SW480 (cell line): ENCODE data around the gene ATF6.

Source experiments
- DNase-seq: peaks from one replicate; pipeline ENCODE4 v3.0.0-alpha.2; 2016; ENCODE audit warnings: low spot score

Gene ATF6

DNA sequence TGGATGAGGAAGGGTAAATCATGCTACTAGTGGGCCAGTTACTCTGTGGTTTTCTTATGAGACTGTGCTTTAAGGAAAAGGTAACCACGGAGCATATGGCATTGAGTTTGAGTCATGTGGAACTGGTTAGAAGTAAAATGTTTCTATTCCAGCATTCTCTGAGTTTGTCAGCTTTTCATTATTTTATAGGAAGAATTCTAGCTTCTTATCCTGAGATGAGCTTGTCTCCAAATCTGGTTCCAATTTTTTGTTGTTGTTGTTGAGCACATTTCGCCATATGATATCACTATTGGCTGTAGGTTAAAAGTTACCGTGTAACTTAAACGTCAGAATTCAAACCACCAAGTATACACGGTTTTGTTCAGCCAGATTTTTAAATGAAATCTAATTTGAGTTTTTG lies 69.9 kb downstream of the ATF6 start:
- DNase-seq = no peak

DNA sequence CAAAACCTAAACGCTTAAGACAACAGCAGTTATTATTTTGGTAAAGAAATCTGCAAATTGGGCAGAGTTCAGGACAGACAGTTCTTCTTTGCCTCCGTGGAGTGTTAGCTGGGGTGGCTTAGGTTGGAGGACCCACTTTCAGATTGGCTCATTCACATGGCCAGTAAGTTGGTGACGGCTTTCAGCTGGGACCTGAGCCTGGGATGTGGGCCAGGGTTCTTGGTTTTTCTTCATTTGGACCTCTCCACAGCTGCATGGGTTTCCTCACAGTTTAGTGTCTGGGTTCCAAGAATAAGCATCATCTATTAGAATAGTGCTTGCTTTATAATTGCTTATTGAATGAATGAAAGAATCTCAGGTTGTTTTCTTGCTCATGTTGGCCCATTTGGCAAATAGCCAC lies 72.2 kb downstream of the ATF6 start:
- no peak for DNase-seq

DNA sequence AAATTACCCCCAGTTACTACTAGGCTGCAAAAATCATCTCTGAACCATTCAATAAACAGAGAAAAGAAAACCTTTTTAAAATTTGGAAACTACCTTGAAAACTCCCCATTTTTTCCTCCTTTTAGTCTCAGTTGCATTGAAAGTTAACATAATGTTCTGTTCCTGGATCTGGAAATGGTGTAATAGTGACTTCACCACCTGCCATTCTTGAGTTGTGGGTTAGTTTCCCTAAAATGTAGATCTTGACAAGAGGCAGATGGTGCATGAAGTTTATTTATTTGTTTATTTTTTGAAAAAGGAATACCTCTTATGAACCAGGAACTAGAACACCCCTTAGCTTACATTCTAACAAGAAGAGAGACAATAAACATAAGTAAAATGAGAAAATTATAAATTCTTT lies 72.8 kb downstream of the ATF6 start:
- DNase-seq = no peak

DNA sequence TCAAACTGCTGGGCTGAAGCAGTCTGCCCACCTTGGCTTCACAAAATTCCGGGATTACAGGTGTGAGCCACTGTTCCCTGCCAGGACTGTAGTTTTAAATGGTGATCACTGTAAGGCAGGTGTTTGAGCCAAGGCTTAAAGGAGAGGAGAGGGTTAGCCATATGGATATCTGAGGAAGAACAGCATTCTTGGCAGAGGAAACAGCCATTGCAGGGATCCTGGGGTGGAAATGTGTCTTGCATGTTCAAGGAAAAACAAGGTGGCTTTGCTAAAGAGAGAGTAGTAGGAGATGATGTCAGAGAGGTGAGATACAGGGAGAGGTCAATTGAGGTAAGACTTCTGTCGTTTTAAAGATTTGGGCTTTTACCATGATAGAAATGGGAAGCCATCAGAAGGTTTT lies 73.5 kb downstream of the ATF6 start:
- no peak for DNase-seq

DNA sequence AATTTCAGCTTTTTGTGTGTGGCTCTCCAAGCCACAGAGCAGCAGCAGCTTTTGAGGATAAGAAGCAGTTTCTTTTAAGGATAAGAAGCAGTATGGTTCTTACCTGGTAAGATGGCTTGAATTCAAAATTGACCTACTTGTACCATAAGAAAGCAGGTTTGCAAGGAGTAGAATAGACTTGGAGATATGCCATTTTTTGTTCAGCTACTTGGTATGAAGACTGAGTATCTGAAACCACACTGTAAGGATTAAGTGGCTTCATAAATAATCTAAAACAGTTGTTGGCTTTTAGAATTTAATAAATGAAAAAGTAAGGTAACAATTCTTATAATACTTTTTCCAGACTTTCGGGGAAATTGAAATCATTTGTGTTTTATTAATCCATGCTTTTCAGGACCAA lies 74.2 kb downstream of the ATF6 start:
- DNase-seq = no peak

DNA sequence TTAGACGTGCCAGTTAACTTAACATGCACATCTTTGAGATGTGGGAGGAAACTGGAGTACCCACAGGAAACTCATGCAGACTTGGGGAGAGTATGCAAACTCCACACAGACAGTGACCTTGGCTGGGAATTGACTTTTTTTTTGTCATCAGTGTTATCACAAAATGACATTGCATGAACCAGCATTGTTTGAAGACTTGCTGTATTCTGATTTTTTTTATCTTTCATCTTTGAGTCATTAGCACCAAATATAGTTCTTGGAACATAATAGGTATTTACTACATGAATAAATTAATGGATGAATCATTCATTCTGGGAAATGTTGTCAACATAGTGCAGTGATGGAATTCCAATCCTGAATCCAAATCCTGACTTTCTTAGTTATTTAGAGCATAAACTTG lies 77.0 kb downstream of the ATF6 start:
- no peak for DNase-seq

DNA sequence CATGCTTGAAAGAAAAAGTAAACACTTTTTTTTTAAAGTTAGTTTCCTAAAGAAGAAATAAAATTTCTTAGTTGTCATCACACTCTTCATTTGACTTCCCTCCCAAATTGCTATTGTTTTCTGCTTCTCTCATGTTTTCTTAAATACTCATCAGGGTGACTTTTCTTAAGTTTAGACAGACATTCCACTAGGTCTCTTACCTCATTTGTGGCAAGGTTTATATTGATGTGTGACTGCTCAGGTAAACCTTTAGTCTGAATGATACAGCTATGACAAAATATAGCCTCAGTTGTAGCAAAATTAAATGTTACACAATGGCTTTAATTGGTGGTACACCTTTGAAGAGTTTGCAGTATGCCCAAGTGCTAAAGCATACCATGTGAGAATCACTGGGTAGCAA lies 78.6 kb downstream of the ATF6 start:
- DNase-seq = no peak

DNA sequence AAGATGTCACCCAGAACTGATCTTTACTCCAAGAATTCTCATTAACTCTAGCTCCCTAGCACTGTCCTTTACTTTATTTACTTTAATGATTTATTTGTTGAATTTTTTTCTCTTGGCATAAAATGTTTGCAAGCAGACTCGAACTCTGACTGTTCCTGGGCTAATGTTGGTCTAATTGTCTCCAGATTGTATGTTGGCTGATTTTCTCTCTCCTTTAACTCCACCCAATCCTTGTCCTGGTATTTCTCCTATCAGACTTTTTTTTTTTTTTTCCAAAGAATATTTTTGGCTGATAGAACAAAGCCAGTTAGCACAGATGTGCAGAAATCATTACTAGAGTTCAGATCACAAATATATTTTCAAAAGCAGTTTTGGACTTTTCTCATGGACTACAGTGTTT lies 82.6 kb downstream of the ATF6 start:
- no peak for DNase-seq

DNA sequence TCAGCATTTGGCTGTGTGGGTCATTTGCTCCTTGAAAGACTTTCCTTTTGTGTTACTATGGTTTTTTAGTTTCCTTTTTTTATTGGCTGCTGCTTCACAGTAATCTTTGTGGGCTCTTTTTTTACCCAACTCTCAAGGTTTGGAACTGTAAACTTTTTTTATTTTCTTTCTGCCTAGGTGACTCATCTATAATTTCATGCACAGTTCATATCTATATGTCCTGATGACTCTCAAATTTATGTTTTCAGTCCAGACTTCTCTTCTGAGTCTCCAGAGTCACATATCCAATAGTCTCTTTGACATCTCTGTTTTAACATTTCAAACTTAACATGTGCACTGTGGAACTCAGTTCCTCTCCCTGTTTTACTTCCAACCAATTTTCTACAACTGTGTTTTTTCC lies 83.4 kb downstream of the ATF6 start:
- DNase-seq = no peak

DNA sequence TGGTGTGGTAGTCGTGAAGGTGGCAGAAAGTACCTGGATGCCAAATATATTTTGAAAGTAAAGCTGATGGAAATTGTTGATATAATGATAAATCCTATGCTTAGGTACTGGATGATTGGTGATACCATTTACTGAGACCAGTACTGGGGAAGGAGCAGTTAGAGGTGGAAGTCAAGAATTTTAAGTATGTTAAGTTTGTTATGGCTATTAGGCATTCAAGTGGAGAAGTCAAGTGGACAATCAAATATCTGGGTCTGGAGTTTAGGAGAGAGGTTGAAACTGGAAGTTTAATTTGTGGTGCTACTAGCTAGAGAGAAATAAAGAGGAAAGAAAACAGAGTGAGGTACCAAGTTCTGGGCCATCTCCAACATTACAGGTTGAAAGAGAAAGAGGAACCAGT lies 89.1 kb downstream of the ATF6 start:
- DNase-seq = no peak

DNA sequence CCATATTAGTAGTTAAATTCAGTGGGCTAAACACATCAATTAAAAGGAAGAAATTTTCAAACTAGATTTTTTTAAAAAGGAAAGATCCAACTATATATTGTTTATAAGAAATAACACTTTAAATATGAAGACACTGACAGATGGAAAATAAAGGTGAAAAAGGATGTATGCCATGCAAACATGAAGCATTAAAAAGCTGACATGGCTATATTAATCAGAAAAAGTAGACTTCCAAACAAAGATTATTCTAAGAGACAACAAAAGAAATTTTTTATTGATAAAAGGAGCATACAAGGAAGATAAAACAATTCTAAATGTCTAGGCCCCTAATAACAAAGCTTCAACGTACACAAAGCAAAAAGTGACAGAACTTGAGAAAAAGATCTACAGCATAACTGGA lies 92.2 kb downstream of the ATF6 start:
- no peak for DNase-seq

DNA sequence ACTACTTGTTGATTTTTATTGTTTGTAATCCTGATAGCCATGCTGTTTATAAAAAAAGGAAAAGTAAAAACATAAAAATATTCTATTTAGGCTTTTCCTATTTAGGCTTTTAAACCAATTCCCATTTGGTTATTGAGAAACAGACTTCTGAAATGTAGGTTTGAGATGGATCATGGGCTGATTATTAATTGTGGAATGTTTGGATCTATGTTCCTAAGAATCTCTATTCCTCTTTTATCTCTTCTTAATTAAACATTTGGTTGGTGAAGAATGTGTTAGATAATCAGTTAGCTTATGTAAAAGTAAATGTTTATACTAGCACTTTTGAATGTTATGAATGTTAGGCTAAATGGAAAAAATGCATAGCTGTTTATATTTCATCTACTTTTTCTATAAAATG lies 97.4 kb downstream of the ATF6 start:
- DNase-seq = no peak

DNA sequence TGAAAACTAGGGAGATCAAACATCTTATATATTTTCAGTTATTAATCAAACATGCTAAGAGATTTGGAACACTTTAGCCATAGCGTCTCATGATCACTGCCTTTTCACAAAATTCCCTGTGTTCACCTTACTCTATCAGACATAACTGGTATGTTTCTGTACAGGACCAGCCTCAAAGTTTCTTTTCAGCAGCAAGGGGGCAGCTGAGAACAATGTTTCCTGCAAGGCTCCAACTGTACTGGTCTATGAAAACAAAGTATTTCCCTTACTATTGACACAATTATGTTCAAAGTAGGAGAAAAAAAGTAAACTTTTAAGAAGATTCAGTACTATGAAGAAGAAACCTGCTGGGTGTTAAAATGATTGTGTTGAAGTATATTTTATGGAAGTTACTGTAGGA lies 98.5 kb downstream of the ATF6 start:
- DNase-seq = no peak

DNA sequence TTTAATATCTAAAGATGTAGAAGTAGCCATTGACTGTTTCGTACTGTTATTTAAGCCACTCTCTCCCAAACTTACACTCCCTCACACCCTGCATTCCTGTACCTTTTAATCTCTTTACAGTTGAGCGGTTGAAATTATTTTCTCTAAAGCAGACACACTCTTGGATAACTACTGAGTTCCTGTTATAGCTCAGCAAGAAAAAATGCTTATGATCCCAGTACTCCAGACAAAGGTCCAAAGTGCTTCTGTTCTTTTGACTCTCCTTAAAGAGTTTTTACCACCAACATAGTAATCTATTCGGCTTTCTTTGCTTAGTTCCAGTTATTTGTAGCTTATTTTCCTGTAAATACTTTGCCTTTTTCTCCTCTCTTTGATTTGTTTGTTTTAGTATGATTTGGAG lies 100.1 kb downstream of the ATF6 start:
- no peak for DNase-seq

DNA sequence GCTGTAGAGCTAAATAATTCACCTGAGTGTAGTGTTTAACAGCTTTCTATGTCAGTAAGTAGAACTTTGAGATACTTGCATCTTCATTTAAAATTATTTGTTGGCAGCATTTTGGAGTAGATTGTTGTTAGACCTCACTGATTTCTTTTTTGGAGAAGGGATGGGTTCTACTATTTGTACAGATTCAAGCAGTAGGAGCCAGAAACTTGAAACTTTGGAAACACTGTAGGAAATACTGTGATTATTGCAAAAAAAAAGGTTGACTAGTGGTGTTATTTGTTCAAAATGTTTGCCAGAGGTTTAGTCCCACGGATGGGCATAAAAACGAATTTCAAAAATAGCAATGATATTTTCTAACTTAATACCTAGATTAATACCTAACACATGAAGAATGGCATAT lies 102.7 kb downstream of the ATF6 start:
- no peak for DNase-seq

DNA sequence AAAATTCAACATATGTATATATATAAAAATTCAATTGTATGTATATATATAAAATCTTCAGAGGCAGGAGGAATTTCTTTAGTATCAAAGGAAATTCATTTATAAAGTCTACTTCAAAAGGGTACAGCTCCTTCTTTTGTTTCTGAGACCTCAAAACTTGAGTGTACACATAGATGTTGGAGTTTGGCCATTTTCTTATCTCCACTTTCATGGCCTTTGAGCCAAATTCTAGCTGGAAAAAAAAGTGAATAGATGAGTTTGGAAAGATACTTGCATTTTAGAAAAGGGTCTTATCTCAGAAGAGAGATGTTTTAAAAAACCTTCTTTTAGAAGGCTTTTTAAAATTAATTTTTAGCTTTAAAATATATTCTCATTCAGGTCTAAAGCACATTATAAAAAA lies 103.2 kb downstream of the ATF6 start:
- no peak for DNase-seq

DNA sequence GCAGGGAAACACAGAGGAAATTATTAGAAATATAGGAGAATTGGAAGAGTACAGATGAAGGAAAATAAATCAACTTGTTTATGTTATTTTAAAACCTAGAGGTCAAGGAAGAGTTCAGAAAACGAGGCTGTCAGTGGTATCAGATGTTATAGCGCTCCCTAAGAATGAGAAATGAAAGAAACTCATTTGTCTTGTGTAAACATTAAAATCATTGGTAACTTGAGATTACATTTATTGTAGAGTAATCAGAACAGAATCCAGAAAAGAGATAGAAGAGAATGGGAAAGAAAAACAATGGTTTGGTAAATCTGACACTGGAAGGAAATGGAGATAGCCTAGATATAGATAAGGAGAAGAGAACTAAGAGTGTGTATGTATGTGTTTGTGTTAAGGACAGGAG lies 106.4 kb downstream of the ATF6 start:
- no peak for DNase-seq

DNA sequence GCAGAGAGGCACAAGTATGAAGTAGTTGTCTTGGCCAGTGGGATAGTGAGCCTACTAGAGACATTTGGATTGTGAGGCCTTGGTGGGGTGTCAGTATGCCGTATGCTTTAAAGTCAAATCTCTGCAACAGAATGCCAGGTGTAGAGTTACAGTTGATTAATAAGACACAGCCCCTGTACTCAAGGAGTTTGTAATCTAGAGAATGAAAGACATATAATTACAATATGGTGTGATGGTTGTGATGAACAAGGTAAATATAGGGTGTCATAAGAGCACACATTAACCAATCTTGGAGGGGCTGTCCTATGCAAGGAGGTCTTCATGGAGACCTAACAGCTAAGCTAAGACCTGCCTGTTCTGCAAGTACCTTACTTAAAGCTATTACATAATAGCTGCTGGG lies 113.1 kb downstream of the ATF6 start:
- no peak for DNase-seq

DNA sequence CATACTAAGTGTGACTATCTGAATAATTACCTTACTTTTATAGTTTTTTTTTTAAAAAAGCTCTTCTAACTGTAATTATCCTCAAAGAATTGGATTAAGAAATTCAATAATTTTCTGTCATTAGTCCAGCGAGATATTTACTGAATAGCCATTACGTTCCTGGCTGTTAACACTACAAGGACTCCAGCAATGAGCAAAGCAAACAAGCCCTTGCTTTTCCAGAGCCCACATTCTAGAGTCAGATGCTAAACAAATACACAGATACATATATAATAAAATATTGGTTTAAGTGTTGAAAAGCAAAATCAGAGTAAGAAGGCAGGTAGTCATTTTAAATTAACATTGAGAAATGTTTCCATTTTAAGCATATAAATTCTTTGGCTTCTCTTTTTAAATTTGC lies 118.4 kb downstream of the ATF6 start:
- no peak for DNase-seq

DNA sequence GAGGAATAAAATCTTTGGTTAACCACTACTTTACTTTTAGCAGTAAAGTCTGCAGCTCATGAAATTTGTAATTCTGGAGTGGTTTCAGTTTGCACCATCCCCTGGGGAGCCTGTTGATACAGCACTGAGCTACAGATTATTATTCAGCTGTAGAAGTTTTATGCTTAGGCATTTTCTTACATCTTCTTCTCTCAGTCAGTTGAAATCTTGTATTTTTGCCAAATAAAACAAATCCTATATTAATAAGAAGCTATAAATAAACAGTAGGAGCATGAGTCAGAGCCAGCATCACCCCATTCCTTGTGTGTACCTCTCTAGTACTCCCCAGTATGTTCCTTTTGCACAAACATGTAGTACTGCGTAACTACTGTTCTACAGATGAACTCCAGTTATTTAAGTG lies 118.9 kb downstream of the ATF6 start:
- no peak for DNase-seq

DNA sequence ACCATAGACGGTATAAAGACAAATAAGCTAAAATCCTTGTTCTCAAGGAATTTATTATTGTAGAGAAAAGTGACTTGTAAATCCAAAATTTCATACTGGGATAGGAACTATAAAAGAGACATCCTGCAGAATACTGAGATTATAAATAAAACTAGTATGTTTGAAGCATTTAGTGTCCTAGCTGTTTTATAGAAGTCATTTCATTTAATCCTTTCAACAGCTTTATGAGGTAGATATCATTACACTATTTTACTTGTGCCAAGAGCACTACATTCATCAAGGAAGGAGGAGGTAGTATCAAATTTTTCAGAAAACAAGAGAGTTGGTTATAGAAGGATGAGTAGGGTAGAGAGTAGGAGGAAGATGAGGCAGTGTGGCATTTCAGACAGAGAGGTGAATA lies 119.6 kb downstream of the ATF6 start:
- DNase-seq = no peak

DNA sequence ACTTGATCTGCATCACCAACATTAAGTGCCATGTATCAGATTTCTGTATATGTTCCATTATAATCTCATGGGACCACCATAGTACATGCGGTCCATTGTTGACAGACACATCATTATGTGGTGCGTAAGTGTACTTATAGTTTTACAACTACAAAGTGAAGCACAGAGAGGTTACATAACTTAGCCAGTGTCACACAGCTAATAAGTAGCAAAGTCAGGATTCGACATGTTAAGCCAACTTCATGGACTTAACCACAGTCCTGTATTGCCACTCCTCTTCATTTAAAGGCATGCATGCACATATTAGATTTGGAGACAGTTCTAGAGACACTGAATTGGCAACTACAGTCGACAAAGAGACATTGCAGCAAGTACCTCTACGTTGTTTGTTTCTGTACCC lies 120.5 kb downstream of the ATF6 start:
- DNase-seq = no peak

DNA sequence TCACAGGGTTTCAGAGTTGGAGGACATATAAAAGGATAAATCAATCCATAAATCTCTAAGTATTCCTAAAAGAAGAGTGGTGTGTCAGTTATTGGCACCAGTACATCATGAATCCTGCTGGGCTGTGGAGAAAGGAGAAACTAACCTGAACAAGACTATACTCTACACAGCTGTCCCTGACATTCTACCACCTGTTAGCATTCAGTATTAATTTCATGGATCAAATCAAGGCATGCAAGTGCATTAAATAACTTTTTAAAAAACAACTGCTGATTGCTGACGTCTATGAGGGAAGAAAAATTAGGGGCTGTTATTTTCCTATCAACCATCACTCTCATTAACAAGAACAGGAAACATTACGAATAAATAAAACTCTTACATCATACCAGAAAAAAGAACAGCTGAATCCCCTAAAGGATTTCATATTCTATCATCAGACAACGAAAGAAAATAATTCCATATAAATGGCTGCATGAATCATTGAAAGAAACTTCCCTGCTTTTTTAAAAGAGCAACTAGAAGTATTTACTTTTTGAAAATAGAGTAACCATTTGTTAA lies 121.7 kb downstream of the ATF6 start:
- DNase-seq = no peak

DNA sequence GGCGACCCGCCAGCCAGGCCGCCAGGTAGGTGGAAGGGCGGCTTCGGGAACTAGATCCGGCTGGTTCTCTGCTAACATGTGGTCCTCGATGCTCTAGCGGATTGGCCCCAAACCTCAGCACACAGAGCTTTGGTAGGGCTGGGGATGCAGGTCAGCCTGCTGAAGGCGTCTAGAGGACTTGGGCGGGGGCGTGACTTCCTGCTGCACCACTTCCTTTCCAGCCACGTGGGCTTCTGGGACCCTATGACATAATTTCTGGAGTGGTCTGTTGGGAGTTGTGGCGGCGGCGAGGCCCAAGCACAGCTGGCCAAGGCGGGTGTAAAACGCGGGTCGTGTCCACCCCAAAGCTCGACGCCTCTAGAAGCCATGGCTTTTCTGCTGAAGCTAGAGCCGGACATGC lies 124.5 kb downstream of the ATF6 start:
- no peak for DNase-seq

DNA sequence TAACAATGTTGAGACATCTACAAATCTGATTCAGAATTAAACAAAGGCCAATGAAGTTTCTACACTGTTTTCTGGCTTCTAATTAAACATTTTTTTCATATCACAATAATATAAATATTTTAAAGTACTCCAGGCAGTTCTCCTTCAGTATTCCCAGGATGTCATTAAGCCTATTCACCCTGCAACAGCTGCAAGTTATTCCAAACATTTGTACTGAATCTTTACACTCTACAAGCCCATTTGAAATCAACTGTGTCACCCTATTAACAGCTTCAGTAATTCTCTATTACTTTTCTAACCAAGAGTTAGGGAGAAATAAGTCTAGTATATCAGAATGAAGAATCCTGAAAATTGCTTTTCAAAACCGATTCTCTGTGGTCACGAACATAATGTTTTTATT lies 133.0 kb downstream of the ATF6 start:
- DNase-seq = no peak
